HG02763 (cell line): ENCODE data around the gene NSMCE1.

Experiments used
- ATAC-seq: cut with Tn5 transposase; IDR thresholded peaks from one replicate; pipeline ENCODE4 v1.9.1; 2021; ENCODE audit warnings: mild to moderate bottlenecking, moderate library complexity; ENCODE audit not compliant: unreplicated experiment

Gene NSMCE1

GRCh38 chr16:27268376-27269299 lies at the start of gene NSMCE1:
Gene NSMCE1, minus strand, starts transcription at chr16:27268772. Its CDS starts 11,202 bp downstream, at chr16:27257570.
- peak; percentile 93 for ATAC-seq

GRCh38 chr16:27317738-27318391 lies 49.3 kb upstream of the NSMCE1 start:
- no peak for ATAC-seq

GRCh38 chr16:27317320-27317719 lies 48.7 kb upstream of the NSMCE1 start:
- ATAC-seq, result no peak

GRCh38 chr16:27316038-27316680 lies 47.6 kb upstream of the NSMCE1 start:
- no peak for ATAC-seq

GRCh38 chr16:27315333-27316037 lies 46.9 kb upstream of the NSMCE1 start:
- no peak for ATAC-seq

- ATAC-seq, result no peak
These were observed 46.4 kb upstream of the NSMCE1 start for GRCh38 chr16:27314986-27315332.

- ATAC-seq, result peak; percentile 18
These were observed 45.7 kb upstream of the NSMCE1 start for GRCh38 chr16:27314161-27314723.

- ATAC-seq, result peak; percentile 63
These were observed 45.0 kb upstream of the NSMCE1 start, which contains the start of gene IL4R for GRCh38 chr16:27313422-27314160. Gene IL4R, plus strand, starts transcription at chr16:27313974. Its CDS starts 26,230 bp downstream, at chr16:27340204.

GRCh38 chr16:27312580-27313421 lies 44.2 kb upstream of the NSMCE1 start:
- no peak for ATAC-seq

- no peak for ATAC-seq
These were observed 43.3 kb upstream of the NSMCE1 start for GRCh38 chr16:27311897-27312303.

GRCh38 chr16:27311448-27311830 lies 42.9 kb upstream of the NSMCE1 start:
- ATAC-seq, result no peak

- ATAC-seq, result no peak
These were observed 42.2 kb upstream of the NSMCE1 start for GRCh38 chr16:27310576-27311447.

- no peak for ATAC-seq
These were observed 40.2 kb upstream of the NSMCE1 start for GRCh38 chr16:27308792-27309191.

GRCh38 chr16:27305839-27306442 lies 37.4 kb upstream of the NSMCE1 start:
- no peak for ATAC-seq

GRCh38 chr16:27304881-27305745 lies 36.5 kb upstream of the NSMCE1 start:
- ATAC-seq, result no peak

GRCh38 chr16:27304102-27304501 lies 35.5 kb upstream of the NSMCE1 start:
- ATAC-seq, result no peak
